ENCODE data around the gene ERRFI1.
"Not testable (repeated sequence)": the region's sequence is repeated elsewhere in the genome, so short reads cannot be mapped to it uniquely, and the experiment has no call there.

ERRFI1 gene

GRCh38 chr1:8061673-8062386 lies 35.7 kb upstream of the ERRFI1 start:
- Histone ChIP-seq H3K27me3 (ENCODE audit: control insufficient read depth in 5 of 5, insufficient read depth in 4 of 5, low read length in 5 of 5) (no peaks in the 10 kb centered on the region), H3K9ac (ENCODE audit: low read length in 5 of 5) (no peak overlapping the region), H3K9me3 (ENCODE audit: control insufficient read depth in 5 of 5, low read length in 5 of 5) (no peaks in the 10 kb centered on the region), H3K36me3 (ENCODE audit: control insufficient read depth in 5 of 5, insufficient read depth in 5 of 5, low read length in 5 of 5) (no peaks in the 10 kb centered on the region), H3K27ac (ENCODE audit: low read depth, low read length) (no peak overlapping the region), H3K4me1 (ENCODE audit: control insufficient read depth in 5 of 5, insufficient read depth in 5 of 5, low read length in 5 of 5) (peaks cover 0 to 5% (median 2%) of the 10 kb centered on the region in 5 donors), H3K4me3 (ENCODE audit: low read depth in 1 of 5, low read length in 5 of 5) (no peak overlapping the region)

GRCh38 chr1:8061210-8061609 lies 35.1 kb upstream of the ERRFI1 start:
- H3K27ac ChIP-seq (ENCODE audit: low read depth, low read length), result no peak overlapping the region

GRCh38 chr1:8059161-8059622 lies 33.1 kb upstream of the ERRFI1 start:
- H3K27me3 ChIP-seq (ENCODE audit: control insufficient read depth in 5 of 5, insufficient read depth in 4 of 5, low read length in 5 of 5), result no peaks in the 10 kb centered on the region

More at GRCh38 chr1:8061210-8061609, 35.1 kb upstream of the ERRFI1 start:
- H3K9me3 ChIP-seq (ENCODE audit: control insufficient read depth in 5 of 5, low read length in 5 of 5), result no peaks in the 10 kb centered on the region
- H3K4me1 ChIP-seq (ENCODE audit: control insufficient read depth in 5 of 5, insufficient read depth in 5 of 5, low read length in 5 of 5), result peaks cover 0 to 5% (median 2%) of the 10 kb centered on the region in 5 donors
- H3K27me3 ChIP-seq (ENCODE audit: control insufficient read depth in 5 of 5, insufficient read depth in 4 of 5, low read length in 5 of 5), result no peaks in the 10 kb centered on the region
- H3K4me3 ChIP-seq (ENCODE audit: low read depth in 1 of 5, low read length in 5 of 5), result no peak overlapping the region
- no peak overlapping the region for H3K9ac ChIP-seq (ENCODE audit: low read length in 5 of 5)
- H3K36me3 ChIP-seq (ENCODE audit: control insufficient read depth in 5 of 5, insufficient read depth in 5 of 5, low read length in 5 of 5), result no peaks in the 10 kb centered on the region

GRCh38 chr1:8057779-8058178 lies 31.7 kb upstream of the ERRFI1 start:
- H3K4me3 ChIP-seq (ENCODE audit: low read depth in 1 of 5, low read length in 5 of 5); H3K27ac ChIP-seq (ENCODE audit: low read depth, low read length); H3K9ac ChIP-seq (ENCODE audit: low read length in 5 of 5); H3K27me3 ChIP-seq (ENCODE audit: control insufficient read depth in 5 of 5, insufficient read depth in 4 of 5, low read length in 5 of 5); H3K9me3 ChIP-seq (ENCODE audit: control insufficient read depth in 5 of 5, low read length in 5 of 5); H3K36me3 ChIP-seq (ENCODE audit: control insufficient read depth in 5 of 5, insufficient read depth in 5 of 5, low read length in 5 of 5); H3K4me1 ChIP-seq (ENCODE audit: control insufficient read depth in 5 of 5, insufficient read depth in 5 of 5, low read length in 5 of 5): not testable (repeated sequence)

More at GRCh38 chr1:8059161-8059622, 33.1 kb upstream of the ERRFI1 start:
- no peaks in the 10 kb centered on the region for H3K36me3 ChIP-seq (ENCODE audit: control insufficient read depth in 5 of 5, insufficient read depth in 5 of 5, low read length in 5 of 5)
- H3K9ac ChIP-seq (ENCODE audit: low read length in 5 of 5), result no peak overlapping the region
- H3K4me3 ChIP-seq (ENCODE audit: low read depth in 1 of 5, low read length in 5 of 5), result no peak overlapping the region
- no peaks in the 10 kb centered on the region for H3K9me3 ChIP-seq (ENCODE audit: control insufficient read depth in 5 of 5, low read length in 5 of 5)
- peaks cover 0 to 5% (median 2%) of the 10 kb centered on the region in 5 donors for H3K4me1 ChIP-seq (ENCODE audit: control insufficient read depth in 5 of 5, insufficient read depth in 5 of 5, low read length in 5 of 5)
- no peak overlapping the region for H3K27ac ChIP-seq (ENCODE audit: low read depth, low read length)

GRCh38 chr1:8055973-8056372 lies 29.9 kb upstream of the ERRFI1 start:
- no peak overlapping the region for H3K4me3 ChIP-seq (ENCODE audit: low read depth in 1 of 5, low read length in 5 of 5)
- H3K9me3 ChIP-seq (ENCODE audit: control insufficient read depth in 5 of 5, low read length in 5 of 5), result no peaks in the 10 kb centered on the region
- no peak overlapping the region for H3K27ac ChIP-seq (ENCODE audit: low read depth, low read length)
- H3K4me1 ChIP-seq (ENCODE audit: control insufficient read depth in 5 of 5, insufficient read depth in 5 of 5, low read length in 5 of 5), result peaks cover 0 to 4% (median 0%) of the 10 kb centered on the region in 5 donors
- H3K36me3 ChIP-seq (ENCODE audit: control insufficient read depth in 5 of 5, insufficient read depth in 5 of 5, low read length in 5 of 5), result no peaks in the 10 kb centered on the region
- H3K27me3 ChIP-seq (ENCODE audit: control insufficient read depth in 5 of 5, insufficient read depth in 4 of 5, low read length in 5 of 5), result no peaks in the 10 kb centered on the region
- no peak overlapping the region for H3K9ac ChIP-seq (ENCODE audit: low read length in 5 of 5)

GRCh38 chr1:8053878-8054567 lies 27.9 kb upstream of the ERRFI1 start:
- Histone ChIP-seq H3K27ac (ENCODE audit: low read depth, low read length) (no peak overlapping the region), H3K9ac (ENCODE audit: low read length in 5 of 5) (no peak overlapping the region)

GRCh38 chr1:8051650-8052049 lies 25.5 kb upstream of the ERRFI1 start:
- Histone ChIP-seq H3K4me3 (ENCODE audit: low read depth in 1 of 5, low read length in 5 of 5) (no peak overlapping the region), H3K27me3 (ENCODE audit: control insufficient read depth in 5 of 5, insufficient read depth in 4 of 5, low read length in 5 of 5) (peaks cover 0 to 3% (median 0%) of the 10 kb centered on the region in 5 donors), H3K9ac (ENCODE audit: low read length in 5 of 5) (no peak overlapping the region), H3K27ac (ENCODE audit: low read depth, low read length) (no peak overlapping the region), H3K4me1 (ENCODE audit: control insufficient read depth in 5 of 5, insufficient read depth in 5 of 5, low read length in 5 of 5) (peaks cover 9 to 17% (median 11%) of the 10 kb centered on the region in 5 donors), H3K9me3 (ENCODE audit: control insufficient read depth in 5 of 5, low read length in 5 of 5) (peaks cover 0 to 2% (median 0%) of the 10 kb centered on the region in 5 donors), H3K36me3 (ENCODE audit: control insufficient read depth in 5 of 5, insufficient read depth in 5 of 5, low read length in 5 of 5) (no peaks in the 10 kb centered on the region)

More at GRCh38 chr1:8053878-8054567, 27.9 kb upstream of the ERRFI1 start:
- Histone ChIP-seq H3K4me3 (ENCODE audit: low read depth in 1 of 5, low read length in 5 of 5) (no peak overlapping the region), H3K36me3 (ENCODE audit: control insufficient read depth in 5 of 5, insufficient read depth in 5 of 5, low read length in 5 of 5) (no peaks in the 10 kb centered on the region), H3K4me1 (ENCODE audit: control insufficient read depth in 5 of 5, insufficient read depth in 5 of 5, low read length in 5 of 5) (peaks cover 0 to 4% (median 0%) of the 10 kb centered on the region in 5 donors), H3K27me3 (ENCODE audit: control insufficient read depth in 5 of 5, insufficient read depth in 4 of 5, low read length in 5 of 5) (no peaks in the 10 kb centered on the region), H3K9me3 (ENCODE audit: control insufficient read depth in 5 of 5, low read length in 5 of 5) (no peaks in the 10 kb centered on the region)

GRCh38 chr1:8049229-8049628 lies 23.1 kb upstream of the ERRFI1 start:
- H3K27me3 ChIP-seq (ENCODE audit: control insufficient read depth in 5 of 5, insufficient read depth in 4 of 5, low read length in 5 of 5); H3K4me3 ChIP-seq (ENCODE audit: low read depth in 1 of 5, low read length in 5 of 5); H3K36me3 ChIP-seq (ENCODE audit: control insufficient read depth in 5 of 5, insufficient read depth in 5 of 5, low read length in 5 of 5); H3K27ac ChIP-seq (ENCODE audit: low read depth, low read length); H3K9ac ChIP-seq (ENCODE audit: low read length in 5 of 5); H3K9me3 ChIP-seq (ENCODE audit: control insufficient read depth in 5 of 5, low read length in 5 of 5): not testable (repeated sequence)
- H3K4me1 ChIP-seq (ENCODE audit: control insufficient read depth in 5 of 5, insufficient read depth in 5 of 5, low read length in 5 of 5), result peaks cover 9 to 17% (median 11%) of the 10 kb centered on the region in 5 donors

GRCh38 chr1:8047686-8048445 lies 21.8 kb upstream of the ERRFI1 start:
- H3K4me3 ChIP-seq (ENCODE audit: low read depth in 1 of 5, low read length in 5 of 5), result peak overlapping the region in 1 of 5 donors; percentile 43
- H3K27me3 ChIP-seq (ENCODE audit: control insufficient read depth in 5 of 5, insufficient read depth in 4 of 5, low read length in 5 of 5), result peaks cover 0 to 3% (median 0%) of the 10 kb centered on the region in 5 donors
- H3K27ac ChIP-seq (ENCODE audit: low read depth, low read length), result peak overlapping the region; percentile 42

More at GRCh38 chr1:8047686-8048445, 21.8 kb upstream of the ERRFI1 start:
- H3K36me3 ChIP-seq (ENCODE audit: control insufficient read depth in 5 of 5, insufficient read depth in 5 of 5, low read length in 5 of 5), result no peaks in the 10 kb centered on the region
- peaks cover 0 to 2% (median 0%) of the 10 kb centered on the region in 5 donors for H3K9me3 ChIP-seq (ENCODE audit: control insufficient read depth in 5 of 5, low read length in 5 of 5)
- H3K4me1 ChIP-seq (ENCODE audit: control insufficient read depth in 5 of 5, insufficient read depth in 5 of 5, low read length in 5 of 5), result peaks cover 9 to 17% (median 11%) of the 10 kb centered on the region in 5 donors
- peak overlapping the region in 1 of 5 donors; percentile 88 for H3K9ac ChIP-seq (ENCODE audit: low read length in 5 of 5)

All from subcutaneous abdominal adipose tissue (tissue), 5 donors.